Left colon (tissue), 2 donors: ENCODE measurements around the gene SPATA7. TPM values are rescaled to one million over a fixed set of nuclear protein-coding genes. Genes with fewer than 3 reads are reported as not detected.

Experiments used
- ATAC-seq: fragments of 200-7000 bp; cut with Tn5 transposase; one replicate; pipeline ENCODE4 v1.9.1; 2020; ENCODE audit warnings: mild to moderate bottlenecking, moderate library complexity
- DNase-seq, 2 donors: peaks; one replicate each; pipeline ENCODE4 v3.0.0-alpha.2; 2020
- intact Hi-C, 2 donors: fragments of 100-400 bp; cut with DNase I in 1 of 2; cut with micrococcal nuclease in 1 of 2; formaldehyde crosslinking; loops; one replicate each; pipeline versions ENCODE4 v1.11.2 to v1.14.0; 2022; cut with DNase I, micrococcal nuclease
- total RNA-seq, 2 donors: library from RNA; stranded (reverse); fragmentation: NEBNext Ultra II Directional; extraction: Animal tissue kit (Norgen Biotek cat#: 25700); gene quantifications; one replicate each; pipeline ENCODE4 v1.2.1, GENCODE V29; 2021
- donor health status: DM: no; HTN: no; CAD: no.
- donor health status: DM: yes; HTN: yes; CAD: no.

Gene SPATA7
- total RNA-seq, 2 donors from 2014 or later = 4.6 to 7.6 TPM

DNA sequence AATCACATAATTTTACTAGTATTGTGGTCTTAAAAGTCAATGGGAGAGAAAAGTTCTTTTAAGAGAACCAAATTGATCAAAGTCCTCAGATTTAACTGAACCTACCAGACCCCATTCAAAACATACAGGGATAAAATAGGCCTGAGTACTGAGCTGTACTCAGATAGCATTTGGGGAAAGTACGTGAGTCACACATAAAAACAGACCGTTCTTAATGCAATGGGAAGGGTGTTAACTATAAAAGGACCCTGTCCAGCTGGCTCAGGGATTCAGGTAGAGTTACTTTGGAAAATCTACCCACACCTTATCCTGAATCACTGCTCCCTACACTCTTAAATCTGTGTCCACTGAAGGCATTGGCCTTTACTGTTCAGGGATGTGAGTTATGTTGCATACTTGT is 91.4 kb downstream of the SPATA7 start:
- intact Hi-C loops = no loop called here
- no peak for DNase-seq
- no peak for ATAC-seq

DNA sequence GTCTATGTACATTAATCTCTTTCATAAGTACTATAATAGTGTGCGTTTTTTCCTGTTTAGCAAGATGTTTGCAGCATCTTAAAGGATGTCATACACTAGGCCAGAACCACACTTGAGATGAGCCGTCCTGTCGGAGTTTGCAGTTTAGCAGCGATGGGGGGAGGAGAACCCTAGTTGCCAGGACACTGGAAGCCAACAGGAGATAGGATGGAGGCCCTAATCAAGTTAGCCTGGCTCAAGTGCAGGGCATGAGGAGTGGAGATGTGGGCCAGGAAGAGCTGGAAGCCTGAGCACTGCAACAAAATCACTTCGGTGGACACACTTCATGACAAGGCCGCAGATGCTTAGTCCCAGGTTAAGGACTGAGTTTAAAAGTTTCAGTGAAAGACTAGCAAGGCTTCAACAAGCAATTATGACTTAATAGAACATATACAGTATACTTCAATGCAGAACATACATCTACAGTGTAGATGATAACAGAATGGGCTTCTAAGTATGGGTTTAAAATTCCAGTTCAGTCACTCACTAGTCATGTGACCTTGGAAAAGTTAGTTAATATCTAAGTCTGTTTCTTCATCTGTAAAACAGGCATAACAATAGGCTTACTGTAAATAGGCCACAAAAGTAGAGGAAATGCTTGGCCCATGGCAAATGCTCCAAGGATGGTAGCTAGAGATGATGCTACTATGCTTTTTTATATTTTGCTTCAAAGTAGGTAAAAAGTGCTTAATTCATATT is 92.2 kb downstream of the SPATA7 start:
- DNase-seq = no peak
- no peak for ATAC-seq
- intact Hi-C loops = no loop called here

DNA sequence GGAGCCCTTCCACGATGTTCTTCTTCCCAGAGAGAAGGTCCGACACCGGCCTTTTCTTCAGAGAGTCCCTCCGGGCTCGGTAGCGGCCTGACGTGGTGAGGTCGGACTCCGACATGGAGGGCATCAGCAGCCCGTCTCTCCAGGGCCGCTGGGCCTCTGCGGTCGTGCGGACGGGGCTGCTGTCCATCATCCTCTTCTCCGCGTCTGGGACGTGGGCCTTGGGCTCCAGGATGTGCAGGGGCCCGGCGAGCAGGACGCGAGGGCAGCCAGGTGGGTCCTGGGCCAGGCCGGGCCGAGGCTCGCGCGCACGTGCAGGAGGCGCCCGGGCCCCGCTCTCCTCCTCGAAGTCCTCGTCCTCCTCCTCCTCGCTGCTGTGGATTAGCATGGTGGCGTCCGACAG is 93.5 kb downstream of the SPATA7 start:
- intact Hi-C loops = no loop called here
- DNase-seq (no peak), ATAC-seq (no peak)

DNA sequence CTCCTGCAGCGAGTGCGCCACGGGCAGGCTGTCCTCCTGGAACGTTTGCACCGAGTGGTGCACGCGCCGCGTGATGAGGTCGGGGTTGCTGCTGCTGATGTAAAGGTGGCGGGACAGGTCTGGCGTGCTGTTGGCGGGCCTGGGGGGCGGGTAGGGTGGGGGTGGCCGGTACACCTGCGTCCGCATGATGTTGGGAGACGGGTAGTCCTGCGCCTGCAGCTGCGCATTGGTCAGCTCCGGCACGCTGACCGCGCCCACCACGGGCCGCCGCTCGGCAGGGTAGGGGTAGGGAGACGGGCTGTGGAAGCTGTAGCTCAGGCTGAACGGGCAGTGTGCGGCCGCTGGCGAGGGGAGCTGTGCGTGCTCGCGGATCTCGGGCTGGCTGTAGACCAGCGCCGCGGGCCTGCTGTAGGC is 94.1 kb downstream of the SPATA7 start:
- intact Hi-C loops = no loop called here
- no peak for DNase-seq
- no peak for ATAC-seq

DNA sequence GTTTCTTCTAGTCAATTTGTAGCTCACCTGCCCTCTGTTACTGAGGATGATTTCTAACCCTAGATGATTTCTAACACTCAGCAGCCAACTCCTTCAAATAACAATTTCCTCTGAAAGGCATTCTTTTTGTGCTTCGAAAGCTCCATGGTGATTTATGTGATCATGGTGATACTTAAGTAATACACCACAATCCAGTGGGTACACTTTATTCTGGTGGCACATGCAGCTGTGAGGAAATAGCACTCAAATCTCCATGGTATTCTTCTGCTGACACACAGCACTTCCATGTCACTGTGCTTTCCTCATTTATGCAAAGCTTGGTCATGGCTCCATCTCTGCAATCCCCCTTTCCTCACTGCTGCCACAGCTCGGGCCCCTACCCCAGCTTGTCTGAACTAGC is 95.6 kb downstream of the SPATA7 start:
- no peak for ATAC-seq
- intact Hi-C loops = no loop called here

DNA sequence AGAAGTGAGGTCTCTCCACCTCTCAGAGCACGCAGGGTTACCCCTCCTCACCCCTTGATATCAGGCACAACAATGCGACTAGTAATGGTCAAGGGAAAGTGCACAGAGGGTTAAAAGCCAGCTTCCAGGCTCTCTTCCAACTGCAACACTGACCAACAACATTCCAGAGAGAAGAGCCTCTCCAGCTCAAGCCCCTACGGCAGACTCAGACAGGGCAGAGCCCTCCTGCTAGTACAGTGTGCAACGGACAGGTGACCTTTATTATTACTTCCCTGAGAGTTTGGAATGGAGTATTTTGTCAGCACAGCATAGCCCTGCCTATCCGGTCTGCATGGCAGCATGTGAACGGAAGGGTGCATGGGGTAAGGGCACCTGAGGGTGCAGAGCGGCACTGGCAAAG is 96.3 kb downstream of the SPATA7 start:
- no peak for DNase-seq
- no peak for ATAC-seq
- intact Hi-C loops = no loop called here

More for the DNA sequence above, 95.6 kb downstream of the SPATA7 start:
- DNase-seq = no peak

DNA sequence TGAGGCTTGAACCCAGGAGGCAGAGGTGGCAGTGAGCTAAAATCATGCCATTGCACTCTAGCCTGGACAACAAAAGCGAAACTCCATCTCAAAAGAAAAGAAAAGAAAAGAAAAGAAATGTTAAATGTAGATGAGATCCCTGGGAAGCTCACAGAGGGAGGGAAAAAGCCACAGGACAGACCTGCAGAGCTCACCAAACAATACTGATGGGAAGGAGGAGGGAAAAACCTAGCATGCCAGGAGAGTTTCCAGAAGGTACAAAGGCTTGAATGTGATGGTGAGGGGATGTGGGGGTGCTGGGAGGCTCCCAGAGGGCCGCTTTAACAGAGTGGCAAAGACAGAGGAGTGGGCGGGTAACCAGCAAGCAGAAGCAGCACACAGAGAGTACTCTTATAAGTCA is 97.1 kb downstream of the SPATA7 start:
- DNase-seq (no peak), ATAC-seq (no peak)
- intact Hi-C loops = no loop called here

Other genes with a start within 250 kb of the SPATA7 start
- 1 to 10 TPM; 2.4 to 5.4 TPM for gene KCNK10, start 62.4 kb upstream of the SPATA7 start, total RNA-seq
- gene PTPN21, start 169.3 kb downstream of the SPATA7 start, total RNA-seq = 10 to 100 TPM; 31.8 to 36.8 TPM
- gene ZC3H14, start 177.4 kb downstream of the SPATA7 start, total RNA-seq = 10 to 100 TPM; 59.2 to 59.8 TPM